ENCODE measurements around the gene PPM1B. TPM values are rescaled to one million over a fixed set of nuclear protein-coding genes. Genes with fewer than 3 reads are reported as not detected.

The PPM1B gene
- total RNA-seq, 1 donor from 2014 or later = 36.2 TPM

DNA sequence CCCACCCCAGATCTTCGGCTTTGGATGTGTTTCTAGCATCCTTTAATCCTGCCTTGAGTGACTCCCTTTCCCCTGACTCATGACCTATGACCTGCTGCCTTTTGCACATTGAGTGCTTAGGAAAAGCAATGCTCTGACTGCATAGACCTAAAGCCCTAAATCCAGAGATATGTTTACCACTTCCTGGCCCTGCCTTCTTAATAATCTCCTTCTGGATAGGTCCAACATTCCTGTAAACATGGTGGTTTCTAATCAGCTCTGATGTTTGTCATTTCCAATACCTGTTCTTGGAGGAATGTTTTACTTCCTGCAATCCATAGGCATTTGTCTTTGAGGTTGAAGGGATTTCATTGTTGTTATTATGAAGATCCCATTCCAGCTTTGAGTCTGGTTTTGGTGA lies 108.9 kb downstream of the PPM1B start:
- Mint-ChIP-seq H3K27me3 (ENCODE audit: unreplicated experiment) (no peaks in the 10 kb centered on the region), H3K27ac (ENCODE audit: unreplicated experiment) (no peak overlapping the region), H3K9me3 (ENCODE audit: unreplicated experiment) (no peaks in the 10 kb centered on the region), H3K4me3 (ENCODE audit: unreplicated experiment) (no peak overlapping the region), H3K36me3 (ENCODE audit: unreplicated experiment) (no peaks in the 10 kb centered on the region), H3K4me1 (ENCODE audit: unreplicated experiment) (peaks cover 8% of the 10 kb centered on the region)
- TF ChIP-seq, protein P1, sequence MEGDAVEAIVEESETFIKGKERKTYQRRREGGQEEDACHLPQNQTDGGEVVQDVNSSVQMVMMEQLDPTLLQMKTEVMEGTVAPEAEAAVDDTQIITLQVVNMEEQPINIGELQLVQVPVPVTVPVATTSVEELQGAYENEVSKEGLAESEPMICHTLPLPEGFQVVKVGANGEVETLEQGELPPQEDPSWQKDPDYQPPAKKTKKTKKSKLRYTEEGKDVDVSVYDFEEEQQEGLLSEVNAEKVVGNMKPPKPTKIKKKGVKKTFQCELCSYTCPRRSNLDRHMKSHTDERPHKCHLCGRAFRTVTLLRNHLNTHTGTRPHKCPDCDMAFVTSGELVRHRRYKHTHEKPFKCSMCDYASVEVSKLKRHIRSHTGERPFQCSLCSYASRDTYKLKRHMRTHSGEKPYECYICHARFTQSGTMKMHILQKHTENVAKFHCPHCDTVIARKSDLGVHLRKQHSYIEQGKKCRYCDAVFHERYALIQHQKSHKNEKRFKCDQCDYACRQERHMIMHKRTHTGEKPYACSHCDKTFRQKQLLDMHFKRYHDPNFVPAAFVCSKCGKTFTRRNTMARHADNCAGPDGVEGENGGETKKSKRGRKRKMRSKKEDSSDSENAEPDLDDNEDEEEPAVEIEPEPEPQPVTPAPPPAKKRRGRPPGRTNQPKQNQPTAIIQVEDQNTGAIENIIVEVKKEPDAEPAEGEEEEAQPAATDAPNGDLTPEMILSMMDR (IDR thresholded peaks at IDR 0.05) = no peak
- DNase-seq (ENCODE audit: extremely low spot score, unreplicated experiment) = no peak

DNA sequence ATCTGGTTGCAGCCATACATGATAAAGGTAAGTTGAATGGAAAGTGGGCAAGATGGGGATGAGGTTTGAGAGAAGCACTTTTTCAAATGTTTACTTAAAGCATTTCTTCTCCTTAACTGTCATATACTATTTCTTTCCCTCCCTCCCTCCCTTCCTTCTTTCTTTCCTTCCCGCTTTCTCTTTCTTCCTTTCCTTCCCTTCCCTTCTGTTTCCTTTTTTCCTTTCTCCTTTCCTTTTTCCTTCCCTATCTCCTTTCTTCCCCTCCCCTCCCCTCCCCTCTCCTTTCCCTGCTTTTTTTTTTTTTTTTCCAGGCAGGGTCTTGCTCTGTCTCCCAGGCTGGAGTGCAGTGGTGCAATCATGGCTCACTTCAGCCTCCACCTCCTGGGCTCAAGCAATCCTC lies 112.2 kb downstream of the PPM1B start:
- TF ChIP-seq, protein P1 (IDR thresholded peaks at IDR 0.05) = no peak
- no peak overlapping the region for H3K4me3 Mint-ChIP-seq (ENCODE audit: unreplicated experiment)

More for the DNA sequence above, 112.2 kb downstream of the PPM1B start:
- Mint-ChIP-seq H3K4me1 (ENCODE audit: unreplicated experiment) (peaks cover 6% of the 10 kb centered on the region), H3K36me3 (ENCODE audit: unreplicated experiment) (no peaks in the 10 kb centered on the region), H3K27me3 (ENCODE audit: unreplicated experiment) (no peaks in the 10 kb centered on the region), H3K9me3 (ENCODE audit: unreplicated experiment) (no peaks in the 10 kb centered on the region), H3K27ac (ENCODE audit: unreplicated experiment) (no peak overlapping the region)
- no peak for DNase-seq (ENCODE audit: extremely low spot score, unreplicated experiment)

Other genes starting within 250 kb of the PPM1B start
- 73.8 and 76.6 TPM in 2 replicates for gene LRPPRC, start 172.9 kb upstream of the PPM1B start, total RNA-seq
- not detected in 2 replicates for gene SLC3A1, start 106.6 kb downstream of the PPM1B start, total RNA-seq
- gene PREPL, start 192.6 kb downstream of the PPM1B start, total RNA-seq = 49.2 and 52.8 TPM in 2 replicates
- gene CAMKMT, start 193.1 kb downstream of the PPM1B start, total RNA-seq = 8.9 and 10.9 TPM in 2 replicates

Measured in osteocyte (in vitro differentiated cells).